Measurements from ENCODE around the gene SPI1.

SPI1 gene

DNA sequence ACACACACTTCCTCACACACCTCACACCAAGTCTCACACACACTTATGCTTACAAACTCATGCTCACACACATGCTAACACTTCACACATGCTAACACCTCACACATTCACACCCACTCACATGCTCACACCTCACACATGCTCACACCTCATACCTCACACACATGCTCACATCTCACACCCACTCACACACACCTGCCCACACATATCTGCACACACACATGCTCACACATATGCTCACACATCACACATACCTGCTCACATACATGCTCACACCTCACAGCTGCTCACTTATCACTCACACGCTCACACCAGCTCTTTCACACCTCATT is 21.4 kb downstream of the SPI1 start:
- TF ChIP-seq CTCF (IDR thresholded peaks at IDR 0.05; ENCODE audit: low read length, missing control alignments): no peak
- no peak overlapping the region for H3K4me3 ChIP-seq (replicated peaks; ENCODE audit: low read depth, low read length)
- no peak for DNase-seq (ENCODE audit: low read depth)

GRCh38 chr11:47356129-47356997 is 22.0 kb downstream of the SPI1 start:
- no peak for TF ChIP-seq CTCF (IDR thresholded peaks at IDR 0.05; ENCODE audit: low read length, missing control alignments)
- no peak overlapping the region for H3K4me3 ChIP-seq (replicated peaks; ENCODE audit: low read depth, low read length)
- no peak for DNase-seq (ENCODE audit: low read depth)

DNA sequence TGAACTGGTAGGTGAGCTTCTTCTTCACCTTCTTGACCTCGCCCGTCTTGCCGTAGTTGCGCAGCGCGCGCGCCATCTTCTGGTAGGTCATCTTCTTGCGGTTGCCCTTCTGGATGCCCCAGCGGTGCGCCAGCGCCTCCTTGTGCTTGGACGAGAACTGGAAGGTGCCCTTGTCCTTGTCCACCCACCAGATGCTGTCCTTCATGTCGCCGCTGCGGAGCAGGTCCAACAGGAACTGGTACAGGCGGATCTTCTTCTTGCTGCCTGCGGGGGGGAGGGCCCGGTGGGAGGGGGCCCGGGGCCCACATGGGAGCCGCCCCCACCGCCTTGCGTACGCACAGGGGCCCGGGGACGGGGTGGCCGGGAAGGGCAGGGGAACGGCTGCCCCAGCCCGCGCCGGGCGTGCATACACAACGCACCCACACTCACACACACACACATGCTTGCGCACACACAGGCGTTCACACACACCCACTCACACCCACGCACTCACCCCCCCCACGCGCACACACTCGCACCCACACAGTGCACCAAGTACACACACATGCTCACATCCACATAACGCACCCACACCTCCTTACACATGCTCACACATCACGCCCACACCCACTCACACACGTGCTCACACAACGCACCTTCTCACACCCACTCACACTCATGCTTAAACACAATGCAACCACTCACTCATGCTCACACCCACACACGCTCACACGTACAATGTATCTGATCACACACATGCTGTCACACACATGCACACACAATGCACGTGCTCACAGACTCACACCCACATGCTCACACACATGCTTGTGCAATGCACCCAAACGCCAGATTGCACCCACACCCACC is 22.8 kb downstream of the SPI1 start:
- TF ChIP-seq CTCF (IDR thresholded peaks at IDR 0.05; ENCODE audit: low read length, missing control alignments): peak; percentile 98
- peak overlapping the region; percentile 22 for H3K4me3 ChIP-seq (replicated peaks; ENCODE audit: low read depth, low read length)
- DNase-seq (ENCODE audit: low read depth): peak; percentile 94

GRCh38 chr11:47354913-47355282 is 23.4 kb downstream of the SPI1 start:
- H3K4me3 ChIP-seq (replicated peaks; ENCODE audit: low read depth, low read length): no peak overlapping the region
- no peak for TF ChIP-seq CTCF (IDR thresholded peaks at IDR 0.05; ENCODE audit: low read length, missing control alignments)
- no peak for DNase-seq (ENCODE audit: low read depth)

DNA sequence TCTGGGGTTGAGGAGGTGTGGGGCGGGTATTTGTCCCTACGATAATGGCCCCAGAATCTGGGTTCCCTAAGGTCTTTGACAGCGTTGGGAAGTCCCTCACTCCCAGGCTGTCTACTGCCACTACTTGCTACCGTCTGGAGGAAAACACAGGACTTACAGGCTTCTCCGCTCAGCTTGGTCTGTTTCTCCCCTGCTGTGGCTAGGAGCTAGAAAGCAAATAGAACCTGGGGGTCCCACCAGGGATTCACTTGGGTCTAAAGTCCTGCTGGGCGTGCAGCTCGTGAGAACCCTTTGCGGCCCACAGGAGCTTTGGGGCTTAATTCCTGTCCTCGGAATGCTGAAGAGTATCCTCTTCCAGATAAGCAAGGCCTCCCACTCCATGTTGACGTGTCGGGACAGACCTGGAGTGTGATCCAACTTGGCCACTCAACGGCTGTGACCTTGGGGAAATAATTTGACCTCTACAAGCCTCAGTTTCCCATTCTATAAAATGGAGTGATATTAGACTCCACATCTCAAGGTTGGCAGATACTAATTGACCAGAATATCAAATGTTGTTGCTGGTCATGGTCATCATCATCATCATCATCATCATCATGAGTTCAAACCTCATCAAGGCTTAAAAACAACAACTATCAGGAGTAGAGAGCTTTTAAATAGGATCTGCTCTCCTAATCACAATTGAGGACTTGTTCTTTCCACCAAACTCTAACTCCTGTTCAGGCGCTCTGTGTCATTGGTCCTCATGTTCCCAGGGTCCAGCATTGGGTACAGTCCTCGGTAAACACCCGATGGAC is 24.2 kb downstream of the SPI1 start:
- TF ChIP-seq CTCF (IDR thresholded peaks at IDR 0.05; ENCODE audit: low read length, missing control alignments): no peak
- DNase-seq (ENCODE audit: low read depth): no peak
- no peak overlapping the region for H3K4me3 ChIP-seq (replicated peaks; ENCODE audit: low read depth, low read length)

- no peak for DNase-seq (ENCODE audit: low read depth)
- no peak for TF ChIP-seq CTCF (IDR thresholded peaks at IDR 0.05; ENCODE audit: low read length, missing control alignments)
- H3K4me3 ChIP-seq (replicated peaks; ENCODE audit: low read depth, low read length): no peak within 1 kb of the TSS
Observed at GRCh38 chr11:47352556-47352955, 25.8 kb downstream of the SPI1 start, which contains the start of gene MYBPC3. Gene MYBPC3, minus strand, starts transcription at chr11:47352702. Its CDS starts 55 bp downstream, at chr11:47352647.

Measured in fibroblast of pulmonary artery (primary cell).